Pons (tissue), 1 donor: Measurements from ENCODE around the gene KEL.

Experiments
- DNase-seq: peaks from one replicate; pipeline ENCODE4 v3.0.0-alpha.2; 2016; ENCODE audit warnings: low spot score

KEL gene

DNA sequence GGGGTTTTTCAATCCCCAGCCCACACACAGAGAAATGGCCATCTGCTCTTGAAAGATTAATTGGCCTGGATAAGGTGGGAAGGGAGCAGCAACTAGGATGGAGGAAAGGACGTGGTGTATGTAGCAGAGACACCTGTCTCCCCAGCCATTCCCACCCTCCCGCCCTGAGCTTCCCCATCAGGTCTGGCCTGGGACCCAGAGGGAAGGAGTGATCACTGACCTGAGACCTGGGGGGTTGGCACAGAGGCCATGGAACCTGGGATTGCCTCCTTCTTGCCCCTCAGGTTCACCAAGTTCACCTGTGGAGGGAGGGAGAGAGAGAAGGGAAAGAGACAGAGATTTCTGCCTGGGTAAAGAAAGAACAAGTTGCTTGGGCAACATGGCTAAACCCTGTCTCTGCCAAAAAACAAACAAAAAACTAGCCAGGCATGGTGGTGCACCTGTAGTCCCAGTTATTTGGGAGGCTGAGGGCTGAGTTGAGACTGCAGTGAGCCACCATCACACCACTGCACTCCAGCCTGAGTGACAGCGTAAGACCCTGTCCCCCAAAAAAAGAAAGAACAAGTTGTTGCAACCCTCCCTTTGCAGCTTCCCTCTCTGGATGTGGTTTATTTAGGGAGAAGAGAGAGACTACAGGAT, 65.3 kb downstream of the KEL start:
- DNase-seq = no peak

DNA sequence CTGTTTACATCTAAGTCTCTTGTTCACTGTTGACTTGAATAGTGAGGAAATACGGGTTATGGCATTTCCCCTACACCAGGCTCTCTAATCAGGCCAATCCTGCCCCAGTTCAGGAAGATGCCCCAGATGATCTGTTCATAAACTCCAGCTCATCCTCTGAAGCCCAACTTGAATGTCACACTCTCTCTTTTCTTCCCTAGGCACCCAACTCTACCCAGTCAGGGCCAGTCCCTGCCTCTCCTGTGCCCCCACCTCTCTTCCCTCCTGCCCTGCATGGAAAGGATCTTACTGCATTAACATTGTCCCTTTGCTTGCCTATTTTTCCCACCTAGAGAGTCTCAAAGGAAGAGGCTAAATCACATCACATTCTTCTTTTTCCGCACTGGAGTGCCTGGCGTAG, 66.0 kb downstream of the KEL start:
- no peak for DNase-seq

DNA sequence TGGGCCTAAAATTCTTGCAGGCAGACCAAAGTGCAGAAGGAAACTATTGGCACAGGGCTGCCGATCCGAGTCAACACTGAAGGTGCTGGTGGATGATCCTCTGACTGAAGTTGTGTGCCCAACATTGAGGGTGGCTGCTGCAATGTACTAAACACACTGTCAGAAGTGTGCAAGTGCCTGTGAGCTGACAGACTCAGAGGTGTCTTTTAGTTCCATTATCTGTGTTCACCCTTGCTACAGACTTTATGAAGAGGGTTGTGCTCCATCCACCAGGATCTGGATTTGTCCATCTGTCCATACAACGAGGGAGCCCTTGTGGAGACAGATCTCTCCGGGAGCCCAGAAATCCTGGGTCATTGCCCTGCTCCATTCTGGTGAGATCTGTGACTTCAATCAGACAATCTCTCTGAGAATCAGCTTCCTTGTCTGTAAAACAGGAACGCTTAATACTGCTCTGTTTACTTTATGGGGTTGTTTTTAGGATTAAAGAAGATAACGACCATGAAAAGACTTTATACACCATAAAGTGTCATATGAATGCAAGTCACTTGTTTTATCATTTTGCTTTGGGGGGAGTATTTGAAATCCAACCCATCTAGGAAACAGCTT, 67.1 kb downstream of the KEL start:
- no peak for DNase-seq

DNA sequence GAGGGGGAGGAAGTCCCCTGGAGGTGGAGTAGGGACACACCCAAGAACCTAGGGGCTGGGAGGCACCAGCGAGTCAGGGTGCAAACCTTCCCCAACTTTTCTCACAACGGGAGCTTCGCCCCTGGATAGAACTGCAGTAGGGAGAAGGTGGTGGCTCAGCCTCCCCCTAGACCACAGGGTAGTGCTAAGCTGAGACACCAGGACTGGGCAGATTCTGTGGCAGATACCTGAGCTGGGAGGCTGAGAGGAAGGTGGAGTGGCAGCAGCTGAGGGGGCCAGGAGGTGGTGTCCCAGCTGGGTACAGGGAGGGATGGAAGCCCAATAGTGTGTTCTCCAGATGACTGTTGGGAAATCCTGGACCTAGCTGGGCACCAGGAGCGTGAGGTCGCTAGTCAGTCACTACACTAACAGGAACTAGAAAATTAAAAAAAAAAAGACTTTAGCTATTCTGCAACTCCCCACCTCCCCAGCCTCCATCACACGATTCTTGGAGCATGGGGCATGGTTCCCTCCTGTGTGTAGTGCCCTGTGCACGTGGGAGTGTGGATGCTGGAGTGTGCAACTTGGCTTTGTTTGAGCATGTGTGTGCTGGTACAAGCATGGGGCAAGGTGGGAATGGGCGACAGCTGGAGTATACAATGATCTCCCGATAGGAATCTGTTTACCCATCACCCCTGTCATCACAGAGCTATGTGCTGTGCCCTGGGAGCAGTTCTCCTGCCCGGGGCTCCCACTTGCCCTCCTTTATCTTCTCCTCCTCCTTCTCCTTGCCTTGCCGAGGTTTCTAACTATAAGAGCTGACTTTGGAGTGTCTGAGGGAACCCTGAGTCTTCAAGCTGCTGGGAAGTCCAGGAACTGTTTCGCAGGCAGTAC, 67.8 kb downstream of the KEL start:
- DNase-seq = no peak

DNA sequence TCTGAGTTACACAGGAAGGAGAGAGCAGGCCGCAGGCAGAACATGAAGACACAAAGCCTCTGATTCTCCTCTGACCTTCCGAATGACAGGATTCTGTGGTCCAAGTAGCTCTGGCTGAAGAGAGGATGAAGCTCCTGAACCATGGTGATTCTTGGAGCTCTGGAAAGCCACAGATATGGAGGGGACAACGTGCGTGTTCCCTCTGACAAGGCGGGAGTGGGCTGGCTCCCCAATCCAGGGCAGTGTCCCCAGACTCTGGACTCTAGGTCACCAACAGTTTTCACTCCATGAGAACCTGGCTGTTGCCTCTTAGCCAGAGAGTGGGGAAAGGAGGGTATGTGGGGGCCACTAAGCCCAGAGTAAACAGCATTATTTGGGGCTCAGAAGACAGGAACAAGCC, 69.2 kb downstream of the KEL start:
- no peak for DNase-seq

DNA sequence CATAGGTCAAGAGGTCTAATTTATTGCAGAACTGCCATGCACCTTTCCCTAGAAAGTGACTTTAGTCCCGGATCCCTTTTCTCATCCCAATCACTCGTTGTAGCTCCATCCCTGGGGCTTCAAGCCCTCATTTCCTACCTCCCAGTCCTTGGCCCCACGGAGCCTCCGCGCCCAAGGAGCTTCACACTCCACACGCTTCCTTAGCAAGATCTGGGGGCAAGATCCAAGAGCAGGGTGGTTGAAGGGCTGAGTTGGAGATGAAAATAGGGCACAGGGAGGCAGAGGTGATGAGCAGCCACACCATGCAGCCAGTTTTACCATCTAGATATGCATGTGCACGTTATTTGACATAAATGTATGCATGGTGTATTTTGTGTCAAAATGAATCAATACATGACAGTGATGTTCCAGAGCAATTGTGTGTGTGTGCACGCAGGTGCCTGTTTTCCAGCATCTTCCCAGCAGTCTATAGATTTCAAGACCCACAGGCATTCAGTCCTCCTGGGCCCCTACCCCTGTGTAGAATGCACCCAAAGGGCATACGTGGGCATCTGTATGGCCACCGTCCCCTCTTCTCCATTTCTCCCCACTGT, 70.6 kb downstream of the KEL start:
- DNase-seq = no peak
